Body of pancreas (tissue), 4 donors: Measurements from ENCODE around the gene PHLDB1.

Source experiments
- CTCF ChIP-seq, 7 experiments: fragments of 450-650 bp in 4 of 7; fragments of 200-600 bp in 3 of 7; sonication (generic) in 3 of 7; IDR thresholded peaks; one replicate each; pipeline ENCODE4 v1.5.1; 2016 to 2019; ENCODE audit warnings: antibody characterized with exemption in 7 of 7
- POLR2A ChIP-seq, 3 donors: fragments of 450-650 bp; IDR thresholded peaks; one replicate each; pipeline ENCODE4 v1.6.1; 2016; ENCODE audit warnings: antibody characterized with exemption in 3 of 3, mild to moderate bottlenecking in 2 of 3

GRCh38 chr11:118643142-118643994 is 36.0 kb downstream of the PHLDB1 start:
- TF ChIP-seq CTCF (IDR thresholded peaks at IDR 0.05): no peak
- no peak for TF ChIP-seq POLR2A (IDR thresholded peaks at IDR 0.05)
